HG03108 (cell line): ENCODE results near the gene MAT2B.

Experiments used
- ATAC-seq: cut with Tn5 transposase; IDR thresholded peaks from one replicate; pipeline ENCODE4 v1.9.1; 2021; ENCODE audit warnings: moderate library complexity; ENCODE audit not compliant: unreplicated experiment

Gene MAT2B

GRCh38 chr5:163548649-163549048, 43.2 kb downstream of the MAT2B start:
- no peak for ATAC-seq

- ATAC-seq: no peak
These were observed 45.7 kb downstream of the MAT2B start for GRCh38 chr5:163551156-163551555.

- no peak for ATAC-seq
These were observed 47.1 kb downstream of the MAT2B start for GRCh38 chr5:163552536-163552935.

- no peak for ATAC-seq
These were observed 55.9 kb downstream of the MAT2B start for GRCh38 chr5:163561339-163561738.

- ATAC-seq: no peak
These were observed 56.7 kb downstream of the MAT2B start for GRCh38 chr5:163562071-163562470.

GRCh38 chr5:163563112-163563511, 57.7 kb downstream of the MAT2B start:
- ATAC-seq: no peak

- no peak for ATAC-seq
These were observed 58.5 kb downstream of the MAT2B start for GRCh38 chr5:163563880-163564279.

GRCh38 chr5:163564321-163564938, 59.0 kb downstream of the MAT2B start:
- ATAC-seq: no peak

- ATAC-seq: no peak
These were observed 60.1 kb downstream of the MAT2B start for GRCh38 chr5:163565492-163565891.

GRCh38 chr5:163565931-163566608, 60.7 kb downstream of the MAT2B start:
- ATAC-seq: peak; percentile 80

GRCh38 chr5:163566678-163567077, 61.3 kb downstream of the MAT2B start:
- ATAC-seq: no peak

- ATAC-seq: no peak
These were observed 62.4 kb downstream of the MAT2B start for GRCh38 chr5:163567811-163568210.
